HG03558 (cell line): ENCODE data around the gene NMRAL1.
A peak's percentile ranks its signal among the peaks of the same experiment; 100 is the strongest.

Source experiments
- ATAC-seq: cut with Tn5 transposase; IDR thresholded peaks from one replicate; pipeline ENCODE4 v1.9.1; 2021; ENCODE audit warnings: moderate number of reproducible peaks; ENCODE audit not compliant: unreplicated experiment; ENCODE audit errors: extremely low read depth

Gene NMRAL1

GRCh38 chr16:4433228-4433627 is 41.2 kb downstream of the NMRAL1 start:
- ATAC-seq, result no peak

GRCh38 chr16:4431023-4431422 is 43.4 kb downstream of the NMRAL1 start:
- no peak for ATAC-seq

GRCh38 chr16:4428500-4428899 is 45.9 kb downstream of the NMRAL1 start:
- ATAC-seq, result no peak

- ATAC-seq, result no peak
Observed at GRCh38 chr16:4426722-4427372, 47.6 kb downstream of the NMRAL1 start.

GRCh38 chr16:4426021-4426684 is 48.3 kb downstream of the NMRAL1 start:
- ATAC-seq, result no peak

GRCh38 chr16:4425378-4426020 is 48.9 kb downstream of the NMRAL1 start, which contains the start of gene DNAJA3:
Gene DNAJA3 (plus strand): TSS chr16:4425868. CDS start chr16:4425882, 14 bp downstream.
- ATAC-seq, result peak; percentile 82

GRCh38 chr16:4420505-4421105 is 53.8 kb downstream of the NMRAL1 start:
- no peak for ATAC-seq

- ATAC-seq, result no peak
Observed at GRCh38 chr16:4419402-4419959, 54.9 kb downstream of the NMRAL1 start.

GRCh38 chr16:4416200-4417032 is 58.0 kb downstream of the NMRAL1 start, which contains the start of gene CORO7:
Gene CORO7 (minus strand): TSS chr16:4416596. CDS start chr16:4416518, 78 bp downstream.
- ATAC-seq, result peak; percentile 36

- no peak for ATAC-seq
Observed at GRCh38 chr16:4415538-4416199, 58.8 kb downstream of the NMRAL1 start.

GRCh38 chr16:4414187-4414917 is 60.1 kb downstream of the NMRAL1 start:
- peak; percentile 48 for ATAC-seq

GRCh38 chr16:4412854-4413253 is 61.6 kb downstream of the NMRAL1 start:
- no peak for ATAC-seq

GRCh38 chr16:4412159-4412558 is 62.3 kb downstream of the NMRAL1 start:
- ATAC-seq, result no peak
